H9 (cell line): ENCODE measurements around the gene PAM. TPM values are rescaled to one million over a fixed set of nuclear protein-coding genes. Genes with fewer than 3 reads are reported as not detected.

Source experiments
- DNase-seq: peaks from one replicate; pipeline ENCODE4 v3.0.0-alpha.2; 2017
- H2AFZ ChIP-seq: one replicate; pipeline ENCODE4 v1.6.1; 2013; ENCODE audit warnings: mild to moderate bottlenecking, low read length, control low read depth, moderate library complexity
- H2AK5ac ChIP-seq: 2 replicates; pipeline ENCODE4 v1.6.1; 2013; ENCODE audit warnings: low read length, control low read depth, mixed read lengths; ENCODE audit not compliant: insufficient read length
- H2BK120ac ChIP-seq: one replicate; pipeline ENCODE4 v1.6.1; 2013; ENCODE audit warnings: low read depth, mild to moderate bottlenecking, low read length, control low read depth, inconsistent platforms; ENCODE audit not compliant: poor library complexity, severe bottlenecking
- H2BK12ac ChIP-seq: 2 replicates; pipeline ENCODE4 v1.6.1; 2013; ENCODE audit warnings: low read length, control low read depth, mixed read lengths, low read depth; ENCODE audit not compliant: insufficient read length
- H2BK15ac ChIP-seq: 2 replicates; pipeline ENCODE4 v1.6.1; 2013; ENCODE audit warnings: low read depth, low read length, control low read depth
- H2BK20ac ChIP-seq: one replicate; pipeline ENCODE4 v1.6.1; 2013; ENCODE audit warnings: low read depth, mild to moderate bottlenecking, low read length, control low read depth, inconsistent platforms; ENCODE audit not compliant: poor library complexity, severe bottlenecking
- H2BK5ac ChIP-seq: 2 replicates; pipeline ENCODE4 v1.6.1; 2013; ENCODE audit warnings: low read length, control low read depth, mixed read lengths; ENCODE audit not compliant: insufficient read length
- H3K14ac ChIP-seq: 2 replicates; pipeline ENCODE4 v1.6.1; 2013; ENCODE audit warnings: low read length, control low read depth; ENCODE audit not compliant: insufficient read depth
- H3K18ac ChIP-seq: 2 replicates; pipeline ENCODE4 v1.6.1; 2013; ENCODE audit warnings: low read depth, mild to moderate bottlenecking, mixed read lengths, low read length, control low read depth; ENCODE audit not compliant: insufficient read length
- H3K23ac ChIP-seq: 2 replicates; pipeline ENCODE4 v1.6.1; 2013; ENCODE audit warnings: low read length, control low read depth, mixed read lengths, low read depth; ENCODE audit not compliant: insufficient read length
- H3K23me2 ChIP-seq: 2 replicates; pipeline ENCODE4 v1.6.1; 2013; ENCODE audit warnings: low read depth, mild to moderate bottlenecking, mixed read lengths, low read length, control low read depth; ENCODE audit not compliant: insufficient read length, poor library complexity, severe bottlenecking
- H3K27ac ChIP-seq: 2 replicates; pipeline ENCODE4 v1.5.1; 2013; ENCODE audit warnings: low read length, control low read depth, mixed read lengths, low read depth; ENCODE audit not compliant: insufficient read length
- H3K27me3 ChIP-seq: 2 replicates; pipeline ENCODE4 v1.6.1; 2013; ENCODE audit warnings: low read length, control low read depth, inconsistent platforms; ENCODE audit not compliant: insufficient read depth
- H3K4ac ChIP-seq: 2 replicates; pipeline ENCODE4 v1.6.1; 2013; ENCODE audit warnings: low read depth, mild to moderate bottlenecking, control low read depth, inconsistent platforms, low read length, moderate library complexity
- H3K4me1 ChIP-seq: 2 replicates; pipeline ENCODE4 v1.6.1; 2013; ENCODE audit warnings: low read length, control low read depth, inconsistent platforms; ENCODE audit not compliant: insufficient read depth
- H3K4me2 ChIP-seq: 2 replicates; pipeline ENCODE4 v1.6.1; 2013; ENCODE audit warnings: low read length, control low read depth, mixed read lengths; ENCODE audit not compliant: insufficient read length, insufficient read depth
- H3K56ac ChIP-seq: 2 replicates; pipeline ENCODE4 v1.6.1; 2013; ENCODE audit warnings: low read depth, mild to moderate bottlenecking, mixed read lengths, low read length, control low read depth; ENCODE audit not compliant: insufficient read length
- H3K79me1 ChIP-seq: 2 replicates; pipeline ENCODE4 v1.6.1; 2013; ENCODE audit warnings: low read depth, mild to moderate bottlenecking, moderate library complexity, low read length, control low read depth, inconsistent platforms; ENCODE audit not compliant: insufficient read depth, poor library complexity, severe bottlenecking
- H3K79me2 ChIP-seq: 2 replicates; pipeline ENCODE4 v1.6.1; 2013; ENCODE audit warnings: low read length, control low read depth, inconsistent platforms; ENCODE audit not compliant: insufficient read depth
- H3K9ac ChIP-seq: 2 replicates; pipeline ENCODE4 v1.6.1; 2013; ENCODE audit warnings: low read length, control low read depth, mixed read lengths; ENCODE audit not compliant: insufficient read length; ENCODE audit errors: extremely low read depth
- H3K9me3 ChIP-seq: one replicate; pipeline ENCODE4 v1.6.1; 2013; ENCODE audit warnings: low read depth, low read length, inconsistent platforms; ENCODE audit not compliant: control insufficient read depth
- H3T11ph ChIP-seq: one replicate; pipeline ENCODE4 v1.6.1; 2013; ENCODE audit warnings: mild to moderate bottlenecking, low read length, control low read depth, inconsistent platforms
- H4K20me1 ChIP-seq: one replicate; pipeline ENCODE4 v1.6.1; 2013; ENCODE audit not compliant: control insufficient read depth, insufficient read length, insufficient read depth
- H4K5ac ChIP-seq: 2 replicates; pipeline ENCODE4 v1.6.1; 2013; ENCODE audit warnings: low read depth, mild to moderate bottlenecking, mixed read lengths, low read length, control low read depth; ENCODE audit not compliant: insufficient read length
- H4K8ac ChIP-seq: replicated peaks from 2 replicates; pipeline ENCODE4 v1.6.1; 2013; ENCODE audit warnings: low read length, control low read depth, mixed read lengths, low read depth; ENCODE audit not compliant: insufficient read length
- H4K91ac ChIP-seq: 2 replicates; pipeline ENCODE4 v1.6.1; 2013; ENCODE audit warnings: low read depth, mild to moderate bottlenecking, moderate library complexity, mixed read lengths, low read length, control low read depth; ENCODE audit not compliant: insufficient read length
- H3K27ac Mint-ChIP-seq, 3 experiments: 2 replicates in 2 of 3; 3 replicates in 1 of 3; pipeline ENCODE4 v1.8.0; 2020 to 2021; ENCODE audit warnings: mixed read lengths in 3 of 3, mild to moderate bottlenecking in 1 of 3, moderate library complexity in 1 of 3
- H3K27me3 Mint-ChIP-seq: 2 replicates; pipeline ENCODE4 v1.8.0; 2021; ENCODE audit warnings: low read depth, mild to moderate bottlenecking, moderate library complexity, mixed read lengths
- H3K36me3 Mint-ChIP-seq, 3 experiments: 2 replicates in 2 of 3; 3 replicates in 1 of 3; pipeline ENCODE4 v1.8.0; 2020 to 2021; ENCODE audit warnings: low read depth in 3 of 3, mixed read lengths in 3 of 3; ENCODE audit not compliant: insufficient read depth in 1 of 3
- H3K4me1 Mint-ChIP-seq, 2 experiments: 2 replicates each; pipeline ENCODE4 v1.8.0; 2020; ENCODE audit warnings: mixed read lengths in 2 of 2
- H3K4me3 Mint-ChIP-seq, 2 experiments: 2 replicates in 1 of 2; 3 replicates in 1 of 2; pipeline ENCODE4 v1.8.0; 2020 to 2021; ENCODE audit warnings: mild to moderate bottlenecking in 2 of 2, mixed read lengths in 2 of 2, moderate library complexity in 1 of 2
- H3K9me3 Mint-ChIP-seq, 2 experiments: 2 replicates in 1 of 2; 3 replicates in 1 of 2; pipeline ENCODE4 v1.8.0; 2020; ENCODE audit warnings: mild to moderate bottlenecking in 2 of 2, mixed read lengths in 2 of 2, moderate library complexity in 1 of 2
- WGBS: extraction: QIAGEN DNeasy Blood & Tissue Kit; methylation state at CpG from one replicate; pipeline ENCODE4 v1.1.7; 2013; ENCODE audit warnings: missing lambda C conversion rate, low lambda C conversion rate, mixed read lengths; ENCODE audit not compliant: insufficient read length; ENCODE audit errors: extremely low coverage; 5-methylcytosine and 5-hydroxymethylcytosine counted together
- total RNA-seq: library from RNA; stranded (reverse); gene quantifications from 2 replicates; pipeline ENCODE4 v1.2.1, GENCODE V29; 2021
- TF ChIP-seq, protein P1 (sequence below): fragments of 200-600 bp; sonication (generic); conservative IDR thresholded peaks from 3 replicates; pipeline ENCODE4 v1.8.0; 2021; ENCODE audit warnings: antibody characterized with exemption, mild to moderate bottlenecking

Gene PAM
- total RNA-seq, 1 experiment from 2014 or later, result 31.5 TPM

DNA sequence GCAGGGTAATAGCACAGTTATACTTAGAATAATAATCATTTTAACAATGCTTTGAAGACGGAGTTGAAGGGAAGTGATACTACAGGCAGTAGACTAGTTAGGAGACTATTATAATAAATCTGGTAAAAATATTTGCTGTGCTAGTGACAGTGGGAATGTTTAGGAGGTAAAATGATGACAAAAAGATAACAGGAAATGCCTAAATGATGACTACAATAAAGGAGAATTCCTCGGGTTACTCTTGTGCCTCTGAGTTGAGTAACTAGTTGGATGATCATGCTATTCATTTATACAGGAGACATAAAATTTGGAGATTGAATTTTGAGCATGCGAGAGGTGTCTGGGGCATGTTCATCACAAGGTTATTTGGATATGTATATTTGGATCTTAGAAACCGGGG lies 32.2 kb upstream of the PAM start:
- no peak for DNase-seq

More for the DNA sequence above, 32.2 kb upstream of the PAM start:
- Histone ChIP-seq H3K18ac (no peak overlapping the region), H3K4me2 (no peak overlapping the region), H4K20me1 (no peaks in the 10 kb centered on the region), H3K9me3 (no peaks in the 10 kb centered on the region), H4K8ac (no peak overlapping the region), H2BK15ac (no peak overlapping the region), H2AFZ (no peak overlapping the region), H3K23ac (no peak overlapping the region), H3K4me1 (no peaks in the 10 kb centered on the region), H2AK5ac (no peak overlapping the region), H2BK120ac (no peak overlapping the region), H4K5ac (no peak overlapping the region), H3K9ac (no peak overlapping the region), H3K23me2 (no peaks in the 10 kb centered on the region), H3K27ac (no peak overlapping the region), H4K91ac (no peak overlapping the region), H3K27me3 (no peaks in the 10 kb centered on the region), H3T11ph (no peak overlapping the region), H3K56ac (no peak overlapping the region), H3K4ac (no peak overlapping the region), H3K79me2 (no peaks in the 10 kb centered on the region), H3K14ac (no peak overlapping the region), H2BK5ac (no peak overlapping the region), H2BK20ac (no peak overlapping the region), H3K79me1 (no peaks in the 10 kb centered on the region), H2BK12ac (no peak overlapping the region)
- H3K4me1 Mint-ChIP-seq, result no peaks in the 10 kb centered on the region
- no peak overlapping the region for H3K27ac Mint-ChIP-seq
- H3K27me3 Mint-ChIP-seq, result no peaks in the 10 kb centered on the region
- H3K4me3 Mint-ChIP-seq, result no peak overlapping the region
- TF ChIP-seq, protein P1, sequence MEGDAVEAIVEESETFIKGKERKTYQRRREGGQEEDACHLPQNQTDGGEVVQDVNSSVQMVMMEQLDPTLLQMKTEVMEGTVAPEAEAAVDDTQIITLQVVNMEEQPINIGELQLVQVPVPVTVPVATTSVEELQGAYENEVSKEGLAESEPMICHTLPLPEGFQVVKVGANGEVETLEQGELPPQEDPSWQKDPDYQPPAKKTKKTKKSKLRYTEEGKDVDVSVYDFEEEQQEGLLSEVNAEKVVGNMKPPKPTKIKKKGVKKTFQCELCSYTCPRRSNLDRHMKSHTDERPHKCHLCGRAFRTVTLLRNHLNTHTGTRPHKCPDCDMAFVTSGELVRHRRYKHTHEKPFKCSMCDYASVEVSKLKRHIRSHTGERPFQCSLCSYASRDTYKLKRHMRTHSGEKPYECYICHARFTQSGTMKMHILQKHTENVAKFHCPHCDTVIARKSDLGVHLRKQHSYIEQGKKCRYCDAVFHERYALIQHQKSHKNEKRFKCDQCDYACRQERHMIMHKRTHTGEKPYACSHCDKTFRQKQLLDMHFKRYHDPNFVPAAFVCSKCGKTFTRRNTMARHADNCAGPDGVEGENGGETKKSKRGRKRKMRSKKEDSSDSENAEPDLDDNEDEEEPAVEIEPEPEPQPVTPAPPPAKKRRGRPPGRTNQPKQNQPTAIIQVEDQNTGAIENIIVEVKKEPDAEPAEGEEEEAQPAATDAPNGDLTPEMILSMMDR, result no peak
- 0 out of 7 replicates have a peak, but pooled peaks cover 0 to 1% (median 0%) of the 10 kb centered on the region in 3 experiments for H3K36me3 Mint-ChIP-seq
- no CpG with 5 or more reads among the region's 4 CpGs for WGBS
- no peaks in the 10 kb centered on the region for H3K9me3 Mint-ChIP-seq
